WERI-Rb-1 (cell line): ENCODE measurements around the gene WNK1.

Source experiments
- DNase-seq: peaks from one replicate; pipeline ENCODE4 v3.0.0-alpha.2; 2020
- H3K27ac ChIP-seq: fragments of 250-450 bp; sonication (Bioruptor Pico); 2 replicates; pipeline ENCODE4 v1.5.1; 2020; ENCODE audit warnings: mild to moderate bottlenecking, moderate library complexity
- H3K27me3 ChIP-seq: fragments of 250-450 bp; sonication (Bioruptor Pico); 2 replicates; pipeline ENCODE4 v1.5.1; 2021; ENCODE audit warnings: mild to moderate bottlenecking, low read depth, moderate library complexity; ENCODE audit not compliant: insufficient read depth, severe bottlenecking
- H3K36me3 ChIP-seq: fragments of 250-450 bp; sonication (Bioruptor Pico); 2 replicates; pipeline ENCODE4 v1.5.1; 2020; ENCODE audit warnings: mild to moderate bottlenecking, moderate library complexity
- H3K4me3 ChIP-seq: 2 replicates; pipeline ENCODE4 v1.5.1; 2011; ENCODE audit warnings: low read depth, mild to moderate bottlenecking, control low read depth, low read length
- H3K9me3 ChIP-seq: fragments of 250-450 bp; sonication (Bioruptor Pico); 2 replicates; pipeline ENCODE4 v1.5.1; 2021; ENCODE audit warnings: mild to moderate bottlenecking, moderate library complexity; ENCODE audit not compliant: severe bottlenecking
- CTCF ChIP-seq: IDR thresholded peaks from 2 replicates; pipeline ENCODE4 v1.5.1; 2011; ENCODE audit warnings: low read depth, mild to moderate bottlenecking, control low read depth, inconsistent platforms, low read length

The WNK1 gene

GRCh38 chr12:716506-716905 is 35.9 kb upstream of the WNK1 start:
- no peaks in the 10 kb centered on the region for H3K36me3 ChIP-seq
- H3K27me3 ChIP-seq, result no peaks in the 10 kb centered on the region
- no peak overlapping the region for H3K27ac ChIP-seq
- H3K4me3 ChIP-seq, result no peak overlapping the region
- H3K9me3 ChIP-seq, result no peaks in the 10 kb centered on the region
- TF ChIP-seq CTCF, result no peak
- DNase-seq, result no peak

GRCh38 chr12:718756-719102 is 33.6 kb upstream of the WNK1 start:
- Histone ChIP-seq H3K36me3 (no peaks in the 10 kb centered on the region), H3K4me3 (no peak overlapping the region), H3K9me3 (no peaks in the 10 kb centered on the region), H3K27me3 (no peaks in the 10 kb centered on the region), H3K27ac (no peak overlapping the region)
- no peak for DNase-seq
- no peak for TF ChIP-seq CTCF

- Histone ChIP-seq H3K27me3 (no peaks in the 10 kb centered on the region), H3K4me3 (no peak overlapping the region), H3K36me3 (no peaks in the 10 kb centered on the region), H3K9me3 (no peaks in the 10 kb centered on the region), H3K27ac (no peak overlapping the region)
- no peak for TF ChIP-seq CTCF
- DNase-seq, result no peak
Observed at GRCh38 chr12:720231-720941, 32.0 kb upstream of the WNK1 start.

GRCh38 chr12:724194-724855 is 28.1 kb upstream of the WNK1 start:
- no peak for DNase-seq
- no peaks in the 10 kb centered on the region for H3K9me3 ChIP-seq

GRCh38 chr12:725076-725475 is 27.3 kb upstream of the WNK1 start:
- DNase-seq, result no peak
- no peaks in the 10 kb centered on the region for H3K9me3 ChIP-seq
- H3K36me3 ChIP-seq, result no peaks in the 10 kb centered on the region
- no peak for TF ChIP-seq CTCF
- no peak overlapping the region for H3K4me3 ChIP-seq
- H3K27me3 ChIP-seq, result no peaks in the 10 kb centered on the region
- no peak overlapping the region for H3K27ac ChIP-seq

More at GRCh38 chr12:724194-724855, 28.1 kb upstream of the WNK1 start:
- Histone ChIP-seq H3K36me3 (no peaks in the 10 kb centered on the region), H3K27me3 (no peaks in the 10 kb centered on the region), H3K27ac (no peak overlapping the region), H3K4me3 (no peak overlapping the region)
- no peak for TF ChIP-seq CTCF
